GM12878 (cell line): Measurements from ENCODE around the gene MST1R. TPM values are rescaled to one million over a fixed set of nuclear protein-coding genes. Genes with fewer than 3 reads are reported as not detected.

Experiments
- ATAC-seq: fragments of 200-7000 bp; cut with Tn5 transposase; 3 replicates; pipeline ENCODE4 v1.9.1; 2020; ENCODE audit warnings: mild to moderate bottlenecking, moderate library complexity
- BruUV-seq: library from RNA; stranded (reverse); fragments of 400-500 nt; replicated peaks from 2 replicates; lab custom pipeline; 2021; lab: Mats Ljungman, UMichigan
- CTCF ChIA-PET: fragments of 300-600 bp; sonication (Branson Sonifier 250); formaldehyde crosslinking; extraction: SDS; loops from one replicate; lab custom pipeline; 2021; ENCODE audit warnings: inconsistent platforms; lab: Yijun Ruan, JAX
- POLR2A ChIA-PET: fragments of 350-600 bp; formaldehyde crosslinking; extraction: SDS; loops from one replicate; lab custom pipeline; 2021; ENCODE audit warnings: inconsistent platforms; lab: Charles Lee
- RAD21 ChIA-PET: fragments of 300-600 bp; sonication (Branson Sonifier 250); formaldehyde crosslinking; loops from one replicate; lab custom pipeline; 2023; ENCODE audit warnings: antibody characterized with exemption; ENCODE audit not compliant: unreplicated experiment; lab: Charles Lee
- SMC1A ChIA-PET: fragments of 300-600 bp; sonication (Branson Sonifier 250); formaldehyde crosslinking; loops from one replicate; lab custom pipeline; 2023; ENCODE audit not compliant: unreplicated experiment, uncharacterized antibody; lab: Charles Lee
- DNase-seq: peaks from one replicate; pipeline ENCODE4 v3.0.0-alpha.2; 2011; ENCODE audit warnings: low read depth, low spot score
- FAIRE-seq: peaks from 3 replicates; lab custom pipeline; 2011; peaks lifted over from hg19 to GRCh38; lab: Jason Lieb, UNC
- H2AFZ ChIP-seq: 2 replicates; pipeline ENCODE4 v1.6.0; 2011; ENCODE audit warnings: low read depth, low read length, control low read depth; ENCODE audit not compliant: control insufficient read depth
- H3K27ac ChIP-seq: 2 replicates; pipeline ENCODE4 v1.5.1; 2011; ENCODE audit warnings: control low read depth; ENCODE audit not compliant: control insufficient read depth, insufficient read depth
- H3K27me3 ChIP-seq, 2 experiments: replicated peaks in 1 of 2; 2 replicates each; pipeline versions ENCODE4 v1.6.0 to v1.6.1; 2011; ENCODE audit warnings: low read length in 1 of 2; ENCODE audit not compliant: control insufficient read depth in 2 of 2, insufficient read depth in 2 of 2
- H3K36me3 ChIP-seq, 2 experiments: 2 replicates each; pipeline ENCODE4 v1.5.1; 2011; ENCODE audit warnings: low read length in 1 of 2; ENCODE audit not compliant: control insufficient read depth in 2 of 2, insufficient read depth in 2 of 2
- H3K4me1 ChIP-seq: 2 replicates; pipeline ENCODE4 v1.6.1; 2011; ENCODE audit warnings: mild to moderate bottlenecking, low read length, moderate library complexity, mixed read lengths; ENCODE audit not compliant: control insufficient read depth, insufficient read depth
- H3K4me2 ChIP-seq: 2 replicates; pipeline ENCODE4 v1.6.0; 2011; ENCODE audit warnings: control low read depth; ENCODE audit not compliant: control insufficient read depth, insufficient read depth
- H3K4me3 ChIP-seq: fragments of 200-600 bp; sonication (generic); 2 replicates; pipeline ENCODE4 v1.5.1; 2016
- H3K79me2 ChIP-seq: 2 replicates; pipeline ENCODE4 v1.6.0; 2011; ENCODE audit warnings: low read length; ENCODE audit not compliant: control insufficient read depth, insufficient read depth
- H3K9ac ChIP-seq: 2 replicates; pipeline ENCODE4 v1.8.0; 2011; ENCODE audit warnings: low read length, control low read depth, mixed read lengths; ENCODE audit not compliant: control insufficient read depth, insufficient read depth
- H3K9me3 ChIP-seq: replicated peaks from 3 replicates; pipeline ENCODE4 v1.5.1; 2011; ENCODE audit warnings: mild to moderate bottlenecking, low read length; ENCODE audit not compliant: control insufficient read depth, insufficient read depth
- H4K20me1 ChIP-seq: 2 replicates; pipeline ENCODE4 v1.6.0; 2011; ENCODE audit not compliant: control insufficient read depth, insufficient read depth
- SIN3A ChIP-seq: IDR thresholded peaks from 2 replicates; pipeline ENCODE4 v1.6.1; 2012; ENCODE audit warnings: low read depth, low read length, improper control_type of control experiment
- SPI1 ChIP-seq: IDR thresholded peaks from 2 replicates; pipeline ENCODE4 v1.6.1; 2011; ENCODE audit warnings: low read depth, mild to moderate bottlenecking, low read length, moderate library complexity, borderline replicate concordance; ENCODE audit not compliant: insufficient read depth
- SRF ChIP-seq, 2 experiments: IDR thresholded peaks; 2 replicates each; pipeline ENCODE4 v1.6.1; 2011; ENCODE audit warnings: low read depth in 2 of 2, low read length in 2 of 2, mild to moderate bottlenecking in 1 of 2, moderate library complexity in 1 of 2
- ZBTB33 ChIP-seq: fragments of 450-650 bp; IDR thresholded peaks from 2 replicates; pipeline ENCODE4 v1.6.1; 2017; ENCODE audit warnings: mild to moderate bottlenecking
- WGBS: methylation state at CpG from one replicate; pipeline ENCODE4 v1.1.6; 2016; ENCODE audit warnings: low lambda C conversion rate; ENCODE audit not compliant: insufficient replicate concordance, insufficient coverage; ENCODE audit errors: missing lambda C conversion rate; 5-methylcytosine and 5-hydroxymethylcytosine counted together
- in situ Hi-C: fragments of 300-500 bp; cut with MboI; formaldehyde crosslinking; loops from 9 replicates; pipeline ENCODE4 v1.14.3; 2018; ENCODE audit warnings: mixed read lengths
- intact Hi-C: fragments of 100-400 bp; cut with micrococcal nuclease; formaldehyde crosslinking; loops from one replicate; pipeline ENCODE4 v1.14.2; 2022; ENCODE audit not compliant: unreplicated experiment
- polyA plus RNA-seq, 11 experiments: library from polyadenylated mRNA; depleted of rRNA in 4 of 11; unstranded in 6 of 11; stranded (reverse) in 5 of 11; fragments of >200 nt; fragmentation: Nextera tagmentation in 4 of 11; fragmentation: Illumina TruSeq in 1 of 11; extraction: Ambion mirVana in 4 of 11; extraction: Trizol in 1 of 11; gene quantifications; 1 replicate in 1 of 11; 2 replicates in 10 of 11; pipeline versions ENCODE4 v1.2.1 to v1.2.3, GENCODE V29; 2011 to 2016; ENCODE audit warnings: inconsistent platforms in 2 of 11, missing spikeins in 2 of 11, low read depth in 1 of 11
- total RNA-seq, 4 experiments: library from RNA; depleted of rRNA in 3 of 4; stranded (reverse); fragments of >200 nt in 3 of 4; fragmentation: Illumina TruSeq in 1 of 4; extraction: Trizol in 1 of 4; gene quantifications; 2 replicates each; pipeline versions ENCODE4 v1.2.1 to v1.2.3, GENCODE V29; 2013 to 2021

MST1R gene
- total and polyA plus RNA-seq, 10 of the 15 experiments (the other 5 are each of a cell fraction or from before 2014, with no cell fraction given) = 0.40 to 5.6 (median 1.2) TPM

DNA sequence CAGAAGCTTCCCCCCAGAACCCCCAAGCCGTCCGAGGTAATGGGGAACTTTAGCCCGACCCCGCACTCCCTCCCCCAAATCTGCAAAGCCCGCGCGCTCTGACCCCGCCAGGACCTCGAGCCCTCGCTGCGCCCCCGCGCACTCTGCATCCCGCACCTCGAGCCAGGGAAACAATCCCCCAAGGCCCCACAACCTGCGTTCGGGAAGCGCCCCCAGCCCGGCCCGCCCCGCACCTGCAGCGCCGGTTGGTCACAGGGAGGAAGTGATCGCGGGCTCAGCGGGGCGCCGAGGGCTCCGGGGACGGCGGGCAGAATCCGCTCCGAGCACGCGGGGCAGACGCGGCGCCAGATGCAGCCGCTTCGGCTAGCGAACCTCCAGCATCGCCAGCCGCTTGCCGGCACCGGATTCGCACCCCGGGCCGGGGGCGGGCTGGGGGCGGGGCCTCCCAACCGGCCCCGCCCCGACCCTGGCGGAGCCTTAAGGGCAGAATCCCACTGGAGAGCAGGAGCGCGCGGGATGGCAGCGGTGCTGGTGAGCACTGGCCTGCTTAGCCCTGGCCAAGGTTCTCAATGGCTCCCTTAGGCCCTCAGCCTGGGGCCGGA, 34.0 kb downstream of the MST1R start, which contains the start of gene CAMKV:
CAMKV (minus strand) TSS at position 382 of the 602 bp plus-strand sequence. CDS start 7,518 bp downstream, outside the sequence.
- FAIRE-seq (no peak), DNase-seq (no peak), ATAC-seq (peak; percentile 24)
- TF ChIP-seq SPI1 = 0 out of 2 replicates have a peak, but pooled peaks have one; percentile 19
- TF ChIP-seq SIN3A = no peak
- no peak for TF ChIP-seq SRF (IDR thresholded peaks at IDR 0.05; ENCODE audit: low read depth in 2 of 2, low read length in 2 of 2)
- TF ChIP-seq ZBTB33 = no peak
- Histone ChIP-seq H3K4me2 (peak within 1 kb of the TSS; percentile 48; the same call in 1 of the 2 replicates), H2AFZ (no peak within 1 kb of the TSS), H3K9ac (no peak within 1 kb of the TSS), H3K79me2 (no peaks in the 10 kb centered on the region), H3K9me3 (no peaks in the 10 kb centered on the region), H3K36me3 (no peaks in the 10 kb centered on the region), H3K4me1 (no peaks in the 10 kb centered on the region), H3K27ac (no peak within 1 kb of the TSS), H3K27me3 (peaks cover 2 to 11% of the 10 kb centered on the region in 2 experiments; a peak in 3 of 4 replicates), H3K4me3 (no peak within 1 kb of the TSS; the same call in 1 of the 2 replicates), H4K20me1 (no peaks in the 10 kb centered on the region)
- ChIA-PET RAD21 (no interaction called here), POLR2A (interaction anchor here (0.5 kb wide), 1 partner anchor 93 kb away, joined by 5 read pairs; no protein-coding TSS in a partner anchor), CTCF (no interaction called here), SMC1A (interaction anchor here (0.5 kb wide), 1 partner anchor 97 kb away, joined by 4 read pairs; no protein-coding TSS in a partner anchor)
- intact Hi-C loops = no loop called here
- BruUV-seq = no TSS peak
- in situ Hi-C loops = no loop called here
- WGBS = 2% methylated on average over 27 of the region's 59 CpGs
